GM21526 (cell line): Measurements from ENCODE around the gene ZNF560.

ENCODE experiments used
- ATAC-seq: cut with Tn5 transposase; IDR thresholded peaks from one replicate; pipeline ENCODE4 v1.9.1; 2021; ENCODE audit warnings: moderate library complexity; ENCODE audit not compliant: unreplicated experiment, low FRiP score

Gene ZNF560

GRCh38 chr19:9445037-9445436, 53.4 kb downstream of the ZNF560 start:
- no peak for ATAC-seq

- ATAC-seq: no peak
Observed at GRCh38 chr19:9436358-9436757, 62.1 kb downstream of the ZNF560 start.

- ATAC-seq: peak; percentile 87
Observed at GRCh38 chr19:9435279-9436268, 62.8 kb downstream of the ZNF560 start, which contains the start of gene ZNF266. TSS of gene ZNF266 (minus strand) at chr19:9435573. CDS start at chr19:9420089, 15,484 bp downstream.

- no peak for ATAC-seq
Observed at GRCh38 chr19:9431475-9431874, 66.9 kb downstream of the ZNF560 start.

GRCh38 chr19:9430444-9430843, 68.0 kb downstream of the ZNF560 start:
- no peak for ATAC-seq

- no peak for ATAC-seq
Observed at GRCh38 chr19:9427941-9428340, 70.5 kb downstream of the ZNF560 start.
